Breast epithelium (tissue), 4 donors: ENCODE results near the gene RREB1. TPM values are rescaled to one million over a fixed set of nuclear protein-coding genes. Genes with fewer than 3 reads are reported as not detected.

Source experiments
- DNase-seq, 2 donors: peaks; one replicate each; pipeline ENCODE4 v3.0.0-alpha.2; 2019; ENCODE audit warnings: low spot score in 2 of 2
- H3K27ac ChIP-seq, 2 donors: fragments of 200-600 bp; sonication (generic) in 1 of 2; one replicate each; pipeline ENCODE4 v1.5.1; 2016 to 2019; ENCODE audit warnings: mild to moderate bottlenecking in 1 of 2
- H3K27me3 ChIP-seq, 2 donors: fragments of 200-600 bp; sonication (generic) in 1 of 2; one replicate each; pipeline versions ENCODE4 v1.5.1 to v1.6.0; 2017 to 2019; ENCODE audit warnings: control low read depth in 1 of 2, mild to moderate bottlenecking in 1 of 2
- H3K36me3 ChIP-seq: fragments of 200-600 bp; one replicate; pipeline ENCODE4 v1.5.1; 2019
- H3K4me1 ChIP-seq, 2 donors: fragments of 200-600 bp; sonication (generic); one replicate each; pipeline ENCODE4 v1.5.1; 2016 to 2019; ENCODE audit warnings: control low read depth in 1 of 2
- H3K4me3 ChIP-seq, 3 donors: fragments of 200-600 bp; sonication (generic); 1 replicate in 2 of 3; 2 replicates in 1 of 3; pipeline ENCODE4 v1.5.1; 2016 to 2019; ENCODE audit warnings: mild to moderate bottlenecking in 3 of 3, moderate library complexity in 2 of 3
- H3K9me3 ChIP-seq, 2 donors: fragments of 200-600 bp; sonication (generic) in 1 of 2; one replicate each; pipeline ENCODE4 v1.5.1; 2016 to 2019; ENCODE audit warnings: control low read depth in 1 of 2
- POLR2A ChIP-seq: fragments of 450-650 bp; IDR thresholded peaks from one replicate; pipeline ENCODE4 v1.6.1; 2016; ENCODE audit warnings: antibody characterized with exemption, mild to moderate bottlenecking, moderate library complexity
- POLR2AphosphoS5 ChIP-seq, 3 donors: sonication (generic); formaldehyde crosslinking; IDR thresholded peaks; one replicate each; pipeline ENCODE4 v1.6.1; 2017; ENCODE audit warnings: antibody characterized with exemption in 3 of 3
- intact Hi-C: fragments of 100-400 bp; cut with DNase I; formaldehyde crosslinking; loops from one replicate; pipeline ENCODE4 v1.15.1; 2023; ENCODE audit warnings: low total_unique reads
- total RNA-seq, 3 donors: library from RNA; depleted of rRNA; stranded (reverse); fragments of >200 nt; gene quantifications; one replicate each; pipeline ENCODE4 v1.1.0, GENCODE V29; 2016
- TF ChIP-seq, protein P1 (sequence below), 3 donors: fragments of 450-650 bp; IDR thresholded peaks; one replicate each; pipeline ENCODE4 v1.5.1; 2016 to 2017; ENCODE audit warnings: antibody characterized with exemption in 3 of 3, mild to moderate bottlenecking in 3 of 3, moderate library complexity in 3 of 3

Gene RREB1
- total RNA-seq, 3 donors from 2014 or later = 36.0 to 39.8 (median 39.7) TPM

DNA sequence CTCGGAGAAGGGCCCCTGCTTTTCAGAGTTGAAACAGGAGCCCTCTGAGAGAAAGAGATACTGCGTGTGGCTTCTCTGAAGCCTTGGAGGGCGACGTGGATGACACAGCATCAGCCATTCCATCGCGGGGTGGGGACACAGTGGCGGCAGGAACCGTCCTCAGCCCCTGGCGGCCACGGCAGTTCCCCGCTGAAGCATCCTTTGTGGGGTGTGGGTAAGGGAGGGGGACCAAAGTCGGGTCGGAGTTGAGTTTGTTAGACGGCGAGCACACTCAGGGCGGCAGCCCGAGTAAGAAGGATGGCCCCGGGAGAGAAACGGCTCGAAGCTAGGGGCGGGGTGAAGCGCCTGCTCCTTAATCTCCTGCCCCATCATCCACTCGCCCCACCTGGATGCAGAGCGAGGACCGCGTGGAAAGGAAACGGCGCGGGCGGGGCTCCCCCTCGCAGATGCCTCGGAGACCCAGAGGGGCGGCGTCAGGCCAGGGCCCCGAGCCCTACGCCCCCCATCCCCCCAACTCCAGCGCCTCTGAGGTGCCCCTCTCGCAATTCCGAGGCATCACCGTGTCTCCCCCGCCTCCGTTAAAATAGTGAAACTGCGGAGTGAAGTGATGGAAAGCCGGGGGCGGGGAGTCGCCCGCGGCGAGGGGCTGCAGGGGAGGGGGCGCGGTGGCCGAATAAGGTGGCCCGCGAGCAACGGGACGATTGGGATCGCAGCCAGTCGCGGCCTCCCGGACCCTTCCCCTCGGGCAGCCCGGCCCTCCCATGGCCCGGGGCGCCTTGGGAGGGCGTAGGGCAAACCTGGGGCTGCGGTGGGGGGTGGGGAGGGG lies 796 bp upstream of the RREB1 start:
- TF ChIP-seq POLR2A (no peak), POLR2AphosphoS5 (IDR thresholded peaks at IDR 0.05) (no peak)
- TF ChIP-seq, protein P1, sequence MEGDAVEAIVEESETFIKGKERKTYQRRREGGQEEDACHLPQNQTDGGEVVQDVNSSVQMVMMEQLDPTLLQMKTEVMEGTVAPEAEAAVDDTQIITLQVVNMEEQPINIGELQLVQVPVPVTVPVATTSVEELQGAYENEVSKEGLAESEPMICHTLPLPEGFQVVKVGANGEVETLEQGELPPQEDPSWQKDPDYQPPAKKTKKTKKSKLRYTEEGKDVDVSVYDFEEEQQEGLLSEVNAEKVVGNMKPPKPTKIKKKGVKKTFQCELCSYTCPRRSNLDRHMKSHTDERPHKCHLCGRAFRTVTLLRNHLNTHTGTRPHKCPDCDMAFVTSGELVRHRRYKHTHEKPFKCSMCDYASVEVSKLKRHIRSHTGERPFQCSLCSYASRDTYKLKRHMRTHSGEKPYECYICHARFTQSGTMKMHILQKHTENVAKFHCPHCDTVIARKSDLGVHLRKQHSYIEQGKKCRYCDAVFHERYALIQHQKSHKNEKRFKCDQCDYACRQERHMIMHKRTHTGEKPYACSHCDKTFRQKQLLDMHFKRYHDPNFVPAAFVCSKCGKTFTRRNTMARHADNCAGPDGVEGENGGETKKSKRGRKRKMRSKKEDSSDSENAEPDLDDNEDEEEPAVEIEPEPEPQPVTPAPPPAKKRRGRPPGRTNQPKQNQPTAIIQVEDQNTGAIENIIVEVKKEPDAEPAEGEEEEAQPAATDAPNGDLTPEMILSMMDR (IDR thresholded peaks at IDR 0.05) = peak in 1 of 3 donors; percentile 44
- Histone ChIP-seq H3K4me3 (peak overlapping the region; percentile 84 to 92 (median 85)), H3K36me3 (no peaks in the 10 kb centered on the region), H3K9me3 (no peaks in the 10 kb centered on the region), H3K27me3 (no peaks in the 10 kb centered on the region), H3K27ac (peak overlapping the region; percentile 94 to 95), H3K4me1 (no peaks in the 10 kb centered on the region)
- intact Hi-C loops = no loop called here
- peak in 1 of 2 donors; percentile 32 for DNase-seq

DNA sequence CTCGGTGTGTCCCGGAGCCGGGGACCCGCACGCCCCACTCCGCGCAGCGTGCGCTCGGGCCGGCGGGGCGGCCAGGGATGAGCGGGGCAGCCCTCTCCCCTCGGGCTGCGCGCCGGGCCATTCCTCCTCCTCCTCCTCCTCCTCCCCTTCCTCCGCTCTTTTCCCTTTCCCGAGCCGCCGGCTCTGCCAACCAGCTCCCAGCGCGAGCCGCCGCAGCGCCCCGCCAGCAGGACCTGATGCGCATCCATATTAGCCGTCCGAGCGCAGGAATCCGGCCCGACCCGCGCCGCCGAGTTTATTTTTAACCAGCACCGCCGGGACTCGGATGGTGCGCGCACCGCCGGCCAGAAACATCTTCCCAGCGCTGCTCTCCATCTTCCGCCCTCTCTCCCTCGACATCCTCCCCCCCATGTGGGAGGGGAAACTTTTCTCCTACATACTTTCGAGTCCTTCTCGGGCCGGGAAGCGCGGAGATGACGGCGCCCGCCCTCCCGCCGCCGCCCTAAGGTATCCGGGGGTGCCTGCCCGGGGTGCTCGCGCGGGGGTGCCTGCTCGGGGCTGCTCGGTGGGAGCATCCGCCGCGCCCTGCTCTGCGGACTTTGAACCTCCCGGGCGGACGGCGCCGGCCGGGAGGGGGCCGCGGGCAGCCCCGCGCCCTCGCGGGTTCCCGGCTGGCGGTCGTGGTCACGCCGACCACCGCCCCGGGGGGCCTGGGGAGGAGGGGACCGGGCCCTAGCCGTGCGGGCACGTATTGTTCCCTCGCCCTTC lies 619 bp downstream of the RREB1 start:
- intact Hi-C loops = no loop called here
- DNase-seq = peak; percentile 35 to 62

GRCh38 chr6:7108964-7109836 lies 1.4 kb downstream of the RREB1 start:
- Histone ChIP-seq H3K27me3 (no peaks in the 10 kb centered on the region), H3K36me3 (no peaks in the 10 kb centered on the region), H3K9me3 (no peaks in the 10 kb centered on the region), H3K27ac (peak overlapping the region; percentile 94 to 95), H3K4me1 (no peaks in the 10 kb centered on the region), H3K4me3 (peak overlapping the region; percentile 84 to 92 (median 85))
- peak; percentile 59 to 65 for DNase-seq
- intact Hi-C loops = no loop called here
- TF ChIP-seq POLR2A (no peak), POLR2AphosphoS5 (IDR thresholded peaks at IDR 0.05) (peak in 2 of 3 donors; percentile 21 to 49)

More for the DNA sequence above, 619 bp downstream of the RREB1 start:
- H3K4me3 ChIP-seq = peak overlapping the region; percentile 84 to 92 (median 85)
- TF ChIP-seq, protein P1 (IDR thresholded peaks at IDR 0.05) = no peak
- TF ChIP-seq POLR2A = peak; percentile 19
- H3K27ac ChIP-seq = peak overlapping the region; percentile 94 to 95
- H3K4me1 ChIP-seq = no peaks in the 10 kb centered on the region
- no peaks in the 10 kb centered on the region for H3K36me3 ChIP-seq
- H3K9me3 ChIP-seq = no peaks in the 10 kb centered on the region
- H3K27me3 ChIP-seq = no peaks in the 10 kb centered on the region

GRCh38 chr6:7110092-7110792 lies 2.5 kb downstream of the RREB1 start:
- Histone ChIP-seq H3K27ac (peak overlapping the region; percentile 94 to 95), H3K4me3 (peak overlapping the region in 2 of 3 donors; percentile 84 to 92), H3K27me3 (no peaks in the 10 kb centered on the region), H3K36me3 (no peaks in the 10 kb centered on the region), H3K4me1 (no peaks in the 10 kb centered on the region), H3K9me3 (no peaks in the 10 kb centered on the region)
- no peak for TF ChIP-seq POLR2A
- no peak for TF ChIP-seq POLR2AphosphoS5 (IDR thresholded peaks at IDR 0.05)
- TF ChIP-seq, protein P1 (IDR thresholded peaks at IDR 0.05) = no peak
- no peak for DNase-seq
- intact Hi-C loops = no loop called here
